ENCODE data around the gene RIPPLY2. TPM values are rescaled to one million over a fixed set of nuclear protein-coding genes. Genes with fewer than 3 reads are reported as not detected.
"Not testable (repeated sequence)": the region's sequence is repeated elsewhere in the genome, so short reads cannot be mapped to it uniquely, and the experiment has no call there.

RIPPLY2 gene, protein sequence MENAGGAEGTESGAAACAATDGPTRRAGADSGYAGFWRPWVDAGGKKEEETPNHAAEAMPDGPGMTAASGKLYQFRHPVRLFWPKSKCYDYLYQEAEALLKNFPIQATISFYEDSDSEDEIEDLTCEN
- 4.9 TPM for total RNA-seq (ENCODE audit: unreplicated experiment)
- long read RNA-seq, partial matches to known transcripts: 0 of 3 reads
- long read RNA-seq, other reads (novel, unspliced or antisense): 0 of 3 reads

DNA sequence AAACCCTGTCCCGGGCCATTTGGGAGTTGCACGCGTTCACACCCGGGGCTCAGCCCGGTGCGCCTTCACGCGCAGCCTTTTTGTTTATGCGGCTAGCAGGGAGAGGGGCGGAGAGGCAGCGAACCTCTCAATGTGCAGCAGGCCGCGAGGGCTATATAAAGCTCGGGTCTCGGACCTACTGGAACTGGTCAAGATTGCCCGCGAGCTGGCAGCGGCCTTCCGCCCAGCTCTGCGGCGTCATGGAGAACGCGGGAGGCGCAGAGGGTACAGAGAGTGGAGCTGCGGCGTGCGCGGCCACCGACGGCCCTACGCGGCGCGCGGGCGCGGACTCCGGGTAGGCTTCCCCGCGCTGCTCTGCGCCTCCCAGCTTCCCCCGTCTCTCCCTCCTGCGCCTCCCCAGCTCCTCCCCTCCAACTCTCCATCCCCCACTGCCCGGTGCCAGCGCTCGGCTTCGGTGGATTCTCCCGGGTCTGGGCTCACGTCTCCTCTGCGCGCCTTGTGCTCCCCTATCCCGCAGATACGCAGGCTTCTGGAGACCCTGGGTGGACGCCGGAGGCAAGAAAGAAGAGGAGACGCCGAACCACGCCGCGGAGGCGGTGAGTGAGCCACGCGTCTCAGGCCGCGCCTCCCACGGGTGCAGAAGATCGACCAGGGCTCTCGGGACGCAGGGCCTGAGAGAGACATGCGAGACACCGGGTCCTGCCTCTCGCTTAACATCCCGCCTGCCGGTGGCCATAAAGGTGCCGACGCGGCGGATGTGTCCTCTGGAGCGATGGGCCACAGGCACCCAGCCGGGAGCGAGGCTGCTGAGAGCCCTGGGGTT is at the start of gene RIPPLY2:
Gene RIPPLY2, plus strand, starts transcription at position 183 of the 823 bp plus-strand sequence. Its CDS starts 57 bp downstream, at position 240.
- H3K4me3 Mint-ChIP-seq (ENCODE audit: unreplicated experiment): peak within 1 kb of the TSS; percentile 83
- no peak within 1 kb of the TSS for H3K27ac Mint-ChIP-seq (ENCODE audit: unreplicated experiment)
- peak; percentile 77 for DNase-seq
- TF ChIP-seq, protein P1, sequence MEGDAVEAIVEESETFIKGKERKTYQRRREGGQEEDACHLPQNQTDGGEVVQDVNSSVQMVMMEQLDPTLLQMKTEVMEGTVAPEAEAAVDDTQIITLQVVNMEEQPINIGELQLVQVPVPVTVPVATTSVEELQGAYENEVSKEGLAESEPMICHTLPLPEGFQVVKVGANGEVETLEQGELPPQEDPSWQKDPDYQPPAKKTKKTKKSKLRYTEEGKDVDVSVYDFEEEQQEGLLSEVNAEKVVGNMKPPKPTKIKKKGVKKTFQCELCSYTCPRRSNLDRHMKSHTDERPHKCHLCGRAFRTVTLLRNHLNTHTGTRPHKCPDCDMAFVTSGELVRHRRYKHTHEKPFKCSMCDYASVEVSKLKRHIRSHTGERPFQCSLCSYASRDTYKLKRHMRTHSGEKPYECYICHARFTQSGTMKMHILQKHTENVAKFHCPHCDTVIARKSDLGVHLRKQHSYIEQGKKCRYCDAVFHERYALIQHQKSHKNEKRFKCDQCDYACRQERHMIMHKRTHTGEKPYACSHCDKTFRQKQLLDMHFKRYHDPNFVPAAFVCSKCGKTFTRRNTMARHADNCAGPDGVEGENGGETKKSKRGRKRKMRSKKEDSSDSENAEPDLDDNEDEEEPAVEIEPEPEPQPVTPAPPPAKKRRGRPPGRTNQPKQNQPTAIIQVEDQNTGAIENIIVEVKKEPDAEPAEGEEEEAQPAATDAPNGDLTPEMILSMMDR (IDR thresholded peaks at IDR 0.05; ENCODE audit: partially characterized antibody, unreplicated experiment): no peak
- H3K27me3 Mint-ChIP-seq (ENCODE audit: unreplicated experiment): no peaks in the 10 kb centered on the region
- H3K36me3 Mint-ChIP-seq (ENCODE audit: unreplicated experiment): no peaks in the 10 kb centered on the region
- peaks cover 2% of the 10 kb centered on the region for H3K4me1 Mint-ChIP-seq (ENCODE audit: low read depth, unreplicated experiment)
- H3K9me3 Mint-ChIP-seq (ENCODE audit: unreplicated experiment): no peaks in the 10 kb centered on the region

DNA sequence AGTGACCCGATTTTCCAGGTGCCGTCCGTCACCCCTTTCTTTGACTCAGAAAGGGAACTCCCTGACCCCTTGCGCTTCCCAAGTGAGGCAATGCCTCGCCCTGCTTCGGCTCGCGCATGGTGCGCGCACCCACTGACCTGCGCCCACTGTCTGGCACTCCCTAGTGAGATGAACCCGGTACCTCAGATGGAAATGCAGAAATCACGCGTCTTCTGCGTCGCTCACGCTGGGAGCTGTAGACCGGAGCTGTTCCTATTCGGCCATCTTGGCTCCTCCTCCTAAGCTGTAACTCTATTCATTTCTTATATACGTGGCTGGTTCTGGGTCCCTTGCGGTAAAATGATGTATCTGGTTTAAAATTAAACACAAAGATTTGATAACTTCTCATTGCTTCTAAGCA is 49.7 kb upstream of the RIPPLY2 start:
- not testable (repeated sequence) for H3K27ac Mint-ChIP-seq (ENCODE audit: unreplicated experiment); H3K4me1 Mint-ChIP-seq (ENCODE audit: low read depth, unreplicated experiment); H3K36me3 Mint-ChIP-seq (ENCODE audit: unreplicated experiment); H3K4me3 Mint-ChIP-seq (ENCODE audit: unreplicated experiment); H3K27me3 Mint-ChIP-seq (ENCODE audit: unreplicated experiment); H3K9me3 Mint-ChIP-seq (ENCODE audit: unreplicated experiment); DNase-seq

DNA sequence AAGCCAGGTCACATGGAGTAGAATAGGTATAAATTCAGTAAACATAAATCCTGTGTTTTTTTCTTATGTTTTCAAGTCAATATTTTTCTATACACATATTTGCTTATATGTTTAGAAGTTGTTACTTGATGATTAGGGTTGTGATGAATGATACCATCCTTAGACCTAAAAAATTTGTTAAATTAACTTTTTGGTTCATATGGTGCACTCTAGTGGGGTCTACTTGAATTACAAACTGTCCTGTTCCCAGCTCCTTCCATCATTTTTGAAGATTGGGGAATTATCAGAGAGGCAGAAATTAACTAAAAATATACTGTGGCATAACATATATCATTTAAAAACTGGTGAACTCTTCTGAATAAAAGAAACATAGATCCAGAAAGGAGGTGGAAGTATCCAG is 48.3 kb upstream of the RIPPLY2 start:
- DNase-seq: no peak
- Mint-ChIP-seq H3K4me3 (ENCODE audit: unreplicated experiment) (no peak overlapping the region), H3K27ac (ENCODE audit: unreplicated experiment) (no peak overlapping the region), H3K4me1 (ENCODE audit: low read depth, unreplicated experiment) (no peaks in the 10 kb centered on the region), H3K27me3 (ENCODE audit: unreplicated experiment) (no peaks in the 10 kb centered on the region), H3K36me3 (ENCODE audit: unreplicated experiment) (peaks cover 5% of the 10 kb centered on the region), H3K9me3 (ENCODE audit: unreplicated experiment) (peaks cover 1% of the 10 kb centered on the region)
- TF ChIP-seq, protein P1 (IDR thresholded peaks at IDR 0.05; ENCODE audit: partially characterized antibody, unreplicated experiment): no peak

DNA sequence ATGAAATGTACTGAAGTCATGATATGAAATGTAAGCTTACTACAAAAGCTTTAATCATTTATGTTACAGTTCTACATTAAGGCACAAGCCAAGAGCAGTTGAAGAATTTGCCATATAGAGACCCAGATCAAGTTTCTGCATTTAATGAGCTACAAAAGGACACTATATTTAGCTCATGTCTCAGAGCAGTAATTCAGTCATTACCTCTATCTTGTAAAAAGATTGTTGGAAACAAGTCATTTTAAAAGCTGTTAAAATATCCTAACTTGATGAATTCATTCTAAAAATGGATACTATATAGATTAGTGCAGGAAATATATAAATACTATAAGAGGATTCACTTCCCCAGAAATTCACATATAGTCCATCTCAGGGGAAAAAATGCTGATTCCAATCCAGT is 45.2 kb upstream of the RIPPLY2 start:
- no peaks in the 10 kb centered on the region for H3K4me1 Mint-ChIP-seq (ENCODE audit: low read depth, unreplicated experiment)
- no peak for DNase-seq
- H3K4me3 Mint-ChIP-seq (ENCODE audit: unreplicated experiment): no peak overlapping the region
- peaks cover 1% of the 10 kb centered on the region for H3K9me3 Mint-ChIP-seq (ENCODE audit: unreplicated experiment)
- H3K27me3 Mint-ChIP-seq (ENCODE audit: unreplicated experiment): no peaks in the 10 kb centered on the region
- no peak overlapping the region for H3K27ac Mint-ChIP-seq (ENCODE audit: unreplicated experiment)
- peaks cover 5% of the 10 kb centered on the region for H3K36me3 Mint-ChIP-seq (ENCODE audit: unreplicated experiment)
- TF ChIP-seq, protein P1 (IDR thresholded peaks at IDR 0.05; ENCODE audit: partially characterized antibody, unreplicated experiment): no peak

DNA sequence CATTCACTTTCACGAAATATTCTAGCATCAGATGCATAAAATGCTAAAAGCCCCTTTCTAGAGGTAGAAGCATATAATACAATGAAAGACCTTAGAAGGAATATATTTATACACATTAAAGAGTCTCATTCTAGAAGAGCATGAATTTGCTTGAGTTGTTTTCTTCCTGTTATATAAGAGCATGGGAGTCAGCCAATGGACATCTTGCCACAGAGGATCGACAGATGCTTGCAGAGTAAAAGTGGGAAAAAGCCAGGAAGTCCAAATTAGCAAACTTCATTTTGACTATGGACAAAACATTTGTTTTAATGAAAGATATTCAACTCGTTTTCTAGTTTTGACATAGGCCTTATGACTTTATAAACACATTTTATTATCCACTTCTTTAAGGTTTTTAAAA is 44.2 kb upstream of the RIPPLY2 start:
- DNase-seq: no peak
- TF ChIP-seq, protein P1 (IDR thresholded peaks at IDR 0.05; ENCODE audit: partially characterized antibody, unreplicated experiment): no peak
- Mint-ChIP-seq H3K27ac (ENCODE audit: unreplicated experiment) (no peak overlapping the region), H3K4me1 (ENCODE audit: low read depth, unreplicated experiment) (no peaks in the 10 kb centered on the region), H3K27me3 (ENCODE audit: unreplicated experiment) (no peaks in the 10 kb centered on the region), H3K9me3 (ENCODE audit: unreplicated experiment) (peaks cover 1% of the 10 kb centered on the region), H3K36me3 (ENCODE audit: unreplicated experiment) (no peaks in the 10 kb centered on the region), H3K4me3 (ENCODE audit: unreplicated experiment) (no peak overlapping the region)

Data from glutamatergic neuron (in vitro differentiated cells).